ENCODE measurements around the gene YLPM1.

Gene YLPM1

DNA sequence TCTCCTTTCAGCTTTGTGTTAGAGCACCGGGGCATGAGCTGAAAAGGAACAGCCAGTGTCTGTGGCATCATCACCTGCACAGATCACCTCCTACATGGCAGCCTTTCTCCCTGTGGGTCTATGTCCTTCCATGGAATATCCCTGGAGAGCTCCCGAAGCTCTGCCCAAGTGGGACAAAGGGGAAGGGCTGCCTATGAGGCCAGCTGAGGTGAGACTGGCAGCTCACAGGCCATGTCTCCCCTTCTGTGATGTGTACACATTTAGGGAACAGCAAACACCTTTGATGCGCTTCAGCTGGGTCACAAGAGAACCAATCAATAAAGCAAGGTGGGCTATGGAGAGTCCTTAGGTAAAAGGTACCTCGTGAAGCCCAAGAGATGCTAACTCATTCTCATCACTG, 108.7 kb downstream of the YLPM1 start:
- DNase-seq (ENCODE audit: low read depth, low spot score): no peak

DNA sequence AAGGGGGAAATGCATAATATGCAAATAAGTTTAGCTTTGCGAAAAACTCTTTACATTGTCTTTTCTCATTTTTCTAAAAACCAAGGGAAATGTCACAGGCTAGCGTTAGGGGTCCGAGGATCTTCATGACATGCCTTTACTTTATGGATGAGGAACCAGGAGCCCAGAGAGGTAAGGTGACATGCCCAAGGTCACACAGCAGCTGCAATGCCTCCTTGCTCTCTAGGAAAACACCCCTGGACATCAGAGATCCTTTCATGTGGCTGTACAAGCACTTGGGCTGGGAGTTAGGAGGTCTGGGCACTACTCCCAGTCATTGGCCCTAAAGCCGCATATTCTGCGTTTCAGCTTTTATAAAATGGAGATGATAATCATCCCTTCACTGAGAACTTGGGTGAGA, 112.1 kb downstream of the YLPM1 start:
- DNase-seq (ENCODE audit: low read depth, low spot score): no peak

DNA sequence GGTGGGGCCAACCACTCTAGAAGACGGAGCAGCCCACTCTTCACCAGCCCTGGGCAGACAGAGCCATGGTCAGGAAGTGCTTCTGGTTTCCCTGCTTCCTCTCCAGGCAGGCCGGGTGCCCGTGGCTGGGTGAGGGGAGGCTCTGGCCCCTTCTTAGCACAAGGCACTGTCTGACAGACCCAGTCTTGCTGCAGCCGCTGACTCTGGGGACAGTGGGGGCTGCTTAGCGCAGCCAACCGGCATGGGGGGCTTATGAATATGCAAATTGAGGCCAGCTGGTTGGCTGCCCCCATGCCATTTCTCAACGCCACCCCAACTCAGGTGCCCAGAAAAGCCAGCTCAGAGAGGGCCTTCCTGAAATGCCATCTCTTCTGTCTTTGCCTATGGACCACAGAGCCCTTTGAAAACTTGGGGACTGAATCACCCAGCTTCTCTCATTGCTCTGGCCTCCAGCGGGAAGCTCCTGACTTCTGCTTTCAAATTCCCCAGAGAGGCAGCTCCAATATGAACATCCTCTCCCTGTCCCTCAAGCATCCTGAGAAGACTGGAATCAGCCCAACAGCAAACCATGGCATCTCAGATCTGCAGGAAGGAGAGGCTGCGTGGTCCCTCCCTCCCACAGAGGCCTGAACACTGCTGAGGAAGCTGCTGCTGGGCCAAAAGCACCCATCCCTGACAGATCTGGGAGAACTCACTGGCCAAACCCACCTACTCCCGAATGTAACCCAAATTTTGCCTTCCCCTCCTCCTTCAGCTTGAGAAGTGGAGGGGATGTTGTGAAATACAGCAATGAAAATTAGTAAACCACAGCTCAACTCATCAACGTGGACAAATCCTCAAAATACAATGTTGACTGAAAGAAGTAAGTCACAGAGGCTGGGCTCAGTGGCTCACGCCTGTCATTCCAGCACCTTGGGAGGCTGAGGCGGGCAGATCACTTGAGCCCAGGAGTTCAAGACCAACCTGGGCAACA, 113.1 kb downstream of the YLPM1 start, which contains the start of gene PROX2:
PROX2 (minus strand) TSS at position 205 of the 973 bp plus-strand sequence. CDS start 12,311 bp downstream, outside the sequence.
- DNase-seq (ENCODE audit: low read depth, low spot score): no peak

DNA sequence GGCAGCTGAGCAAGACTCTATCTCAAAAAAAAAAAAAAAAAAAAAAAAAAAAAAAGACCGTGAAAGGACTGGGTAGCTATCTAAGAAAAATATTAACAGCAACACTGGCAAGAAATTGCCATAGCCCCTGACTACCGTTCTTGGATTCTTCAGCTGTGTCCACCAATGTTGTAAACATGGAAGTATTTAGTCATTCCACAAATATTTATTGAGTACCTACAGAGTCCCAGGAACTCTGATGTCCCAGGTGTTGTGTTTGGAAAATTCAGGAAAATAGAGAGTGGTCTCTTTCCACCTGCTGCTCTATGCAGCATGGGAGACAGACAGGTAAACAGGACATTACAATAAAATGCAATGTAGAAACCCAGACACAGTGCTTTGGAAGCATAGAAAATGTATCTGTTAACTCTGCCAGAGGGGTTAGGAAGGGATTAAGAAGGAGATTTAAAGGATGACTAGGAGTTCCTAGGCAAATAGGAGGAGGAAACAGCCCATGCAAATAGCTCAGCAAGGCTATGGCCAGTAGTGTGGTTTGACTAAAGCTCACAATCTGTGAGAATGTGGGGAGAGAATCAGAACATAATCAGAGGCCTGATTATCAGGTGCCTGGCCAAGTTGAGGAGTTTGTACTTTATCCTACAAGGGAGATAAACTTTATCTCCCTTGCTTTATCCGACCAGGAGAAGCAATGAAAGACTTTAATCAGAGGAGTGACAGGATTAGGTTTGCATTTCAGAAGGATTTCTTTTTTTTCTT, 116.5 kb downstream of the YLPM1 start:
- DNase-seq (ENCODE audit: low read depth, low spot score): no peak

DNA sequence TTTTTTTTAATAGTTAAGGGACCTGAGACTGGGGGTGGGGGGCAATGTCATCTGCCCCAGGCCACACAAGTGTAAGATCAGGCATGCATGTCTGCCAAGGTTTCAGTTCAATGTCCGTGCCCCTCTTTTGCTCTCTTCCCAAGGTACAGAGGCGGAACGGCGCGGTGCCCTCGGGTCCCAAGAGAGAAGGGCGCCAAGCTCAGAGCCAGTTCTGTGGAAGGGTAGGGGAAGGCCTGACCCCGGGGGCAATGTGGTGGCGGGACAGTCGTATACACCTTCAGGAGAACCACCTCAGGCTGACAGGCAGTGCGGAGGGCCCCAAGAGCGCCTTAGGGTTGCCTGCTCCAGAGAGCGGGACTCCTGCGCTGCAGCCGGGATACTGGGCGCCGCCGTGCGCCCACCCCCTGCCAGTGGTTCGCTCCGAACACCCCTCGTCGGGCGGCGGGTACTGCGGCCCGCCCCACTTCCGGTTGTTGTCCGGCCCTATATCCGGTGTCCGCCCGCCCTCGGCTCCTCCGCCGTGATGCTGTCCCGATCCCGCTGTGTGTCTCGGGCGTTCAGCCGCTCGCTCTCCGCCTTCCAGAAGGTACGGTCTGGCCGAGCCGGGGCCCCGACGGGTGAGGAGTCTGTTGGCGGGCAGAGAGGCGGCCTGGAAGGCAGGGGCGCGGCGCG, 118.5 kb downstream of the YLPM1 start, which contains the start of gene DLST:
DLST (plus strand) TSS at position 486 of the 672 bp plus-strand sequence; CDS start at position 524, 38 bp downstream.
- DNase-seq (ENCODE audit: low read depth, low spot score): peak; percentile 69

DNA sequence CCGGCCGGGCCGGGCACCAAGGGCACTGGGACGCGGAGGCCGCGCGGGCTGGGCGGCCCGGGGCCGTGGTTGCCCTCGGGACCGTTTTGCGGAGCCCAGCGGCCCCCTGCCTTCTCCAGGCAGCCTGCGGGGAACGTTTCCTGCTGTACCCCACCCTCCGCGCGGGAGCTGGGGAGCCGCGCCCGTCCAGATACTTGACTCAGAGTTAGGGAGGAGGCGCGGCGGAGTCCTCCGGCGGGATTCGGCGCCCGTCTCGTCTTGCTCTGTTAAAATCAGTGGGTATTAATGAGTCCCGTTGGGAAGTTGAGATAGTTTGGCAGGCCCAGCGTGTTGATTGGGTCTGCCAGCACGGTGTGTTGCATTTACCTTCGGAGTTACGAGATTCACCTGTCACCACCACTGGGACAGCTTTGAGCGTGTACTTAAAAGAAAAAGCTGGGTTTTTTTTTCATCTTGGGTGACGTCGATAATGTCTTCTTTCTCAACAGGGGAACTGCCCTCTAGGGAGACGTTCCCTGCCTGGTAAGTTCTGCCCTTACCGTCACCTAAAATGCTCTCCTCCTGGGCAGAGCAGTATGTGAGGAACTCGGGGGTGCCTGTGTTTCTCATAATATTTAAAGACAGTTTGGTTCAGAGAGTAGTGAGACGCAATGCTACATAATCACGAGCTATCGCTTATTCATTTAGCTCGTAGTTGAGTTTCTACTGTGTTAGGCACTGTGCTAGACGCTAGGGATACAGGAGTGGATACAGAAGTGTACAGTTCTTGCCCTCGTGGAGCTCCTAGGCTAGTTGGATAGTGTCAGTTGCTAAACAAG, 119.2 kb downstream of the YLPM1 start:
- peak; percentile 11 for DNase-seq (ENCODE audit: low read depth, low spot score)

Data from activated CD4-positive, CD25-positive, alpha-beta regulatory T cell treated with anti-CD3 and anti-CD28 coated beads, Interleukin-2, amount 50 U/mL, for 16 hours (primary cell).